Stimulated activated CD4-positive, alpha-beta T cell treated with anti-CD3 and anti-CD28 coated beads, TNF-alpha, amount 100 ng/mL, for 4 hours (primary cell): ENCODE results near the gene MAPK14.
"Not testable (repeated sequence)": the region's sequence is repeated elsewhere in the genome, so short reads cannot be mapped to it uniquely, and the experiment has no call there.

Experiments
- DNase-seq, 3 experiments: peaks; one replicate each; pipeline ENCODE4 v3.0.0-alpha.2; 2020; ENCODE audit warnings: low read depth in 3 of 3

The MAPK14 gene

GRCh38 chr6:36027501-36028087 is at the start of gene MAPK14:
MAPK14 (plus strand) TSS chr6:36027808; CDS start chr6:36028158, 350 bp downstream.
- peak; percentile 92 to 98 (median 97) for DNase-seq

- not testable (repeated sequence) for DNase-seq
These were observed 47.5 kb upstream of the MAPK14 start for GRCh38 chr6:35980126-35980525.

- DNase-seq, result no peak
These were observed 46.5 kb upstream of the MAPK14 start for GRCh38 chr6:35980991-35981645.

GRCh38 chr6:35984701-35985100 is 42.9 kb upstream of the MAPK14 start:
- DNase-seq, result no peak

GRCh38 chr6:35988047-35988446 is 39.6 kb upstream of the MAPK14 start:
- not testable (repeated sequence) for DNase-seq

- DNase-seq, result no peak
These were observed 34.5 kb upstream of the MAPK14 start for GRCh38 chr6:35993150-35993549.

GRCh38 chr6:36000451-36000850 is 27.2 kb upstream of the MAPK14 start:
- no peak for DNase-seq

GRCh38 chr6:36015666-36016065 is 11.9 kb upstream of the MAPK14 start:
- DNase-seq, result no peak

GRCh38 chr6:36018339-36018738 is 9.3 kb upstream of the MAPK14 start:
- no peak for DNase-seq

- DNase-seq, result no peak
These were observed 8.4 kb upstream of the MAPK14 start for GRCh38 chr6:36019167-36019566.

- DNase-seq, result no peak
These were observed 7.5 kb upstream of the MAPK14 start for GRCh38 chr6:36020154-36020553.

- no peak for DNase-seq
These were observed 3.4 kb upstream of the MAPK14 start, which contains the start of gene SLC26A8 for GRCh38 chr6:36023996-36024795. SLC26A8 (minus strand) TSS chr6:36024641; CDS start chr6:36019707, 4,934 bp downstream.

- no peak for DNase-seq
These were observed 2.2 kb upstream of the MAPK14 start for GRCh38 chr6:36025260-36025931.

GRCh38 chr6:36025932-36026327 is 1.7 kb upstream of the MAPK14 start:
- no peak for DNase-seq

- peak; percentile 5 to 26 (median 14) for DNase-seq
These were observed 674 bp downstream of the MAPK14 start for GRCh38 chr6:36028088-36028876.

- peak; percentile 51 to 59 (median 58) for DNase-seq
These were observed 1.3 kb downstream of the MAPK14 start for GRCh38 chr6:36028877-36029324.

GRCh38 chr6:36029464-36029863 is 1.9 kb downstream of the MAPK14 start:
- no peak for DNase-seq

- DNase-seq, result no peak
These were observed 4.7 kb downstream of the MAPK14 start for GRCh38 chr6:36032261-36032660.

GRCh38 chr6:36033144-36033543 is 5.5 kb downstream of the MAPK14 start:
- not testable (repeated sequence) for DNase-seq

- no peak for DNase-seq
These were observed 6.3 kb downstream of the MAPK14 start for GRCh38 chr6:36033935-36034334.

- DNase-seq, result no peak
These were observed 6.8 kb downstream of the MAPK14 start for GRCh38 chr6:36034441-36034840.
